Prostate gland (tissue), 2 donors: ENCODE measurements around the gene SLC26A9.

ENCODE experiments used
- CTCF ChIP-seq, 4 experiments: fragments of 200-600 bp in 2 of 4; fragments of 450-650 bp in 2 of 4; sonication (generic) in 2 of 4; IDR thresholded peaks; 1 replicate in 3 of 4; 2 replicates in 1 of 4; pipeline ENCODE4 v1.5.1; 2016 to 2019; ENCODE audit warnings: antibody characterized with exemption in 4 of 4, mild to moderate bottlenecking in 2 of 4, moderate library complexity in 2 of 4
- POLR2A ChIP-seq: fragments of 450-650 bp; IDR thresholded peaks from one replicate; pipeline ENCODE4 v1.6.1; 2016; ENCODE audit warnings: antibody characterized with exemption, mild to moderate bottlenecking

- TF ChIP-seq POLR2A (no peak), CTCF (IDR thresholded peaks at IDR 0.05) (no peak)
Observed at GRCh38 chr1:205985330-205986005, 42.2 kb upstream of the SLC26A9 start.
